ENCODE data around the gene PRRT1.

- TF ChIP-seq EZH2 (IDR thresholded peaks at IDR 0.05; ENCODE audit: insufficient read depth, poor library complexity, severe bottlenecking) (no peak), EZH2phosphoT487 (IDR thresholded peaks at IDR 0.05; ENCODE audit: insufficient read depth, low read depth) (no peak)
Measured at GRCh38 chr6:32139590-32139989, 12.1 kb downstream of the PRRT1 start.
